IMR-90 (cell line): ENCODE measurements around the gene GK. TPM values are rescaled to one million over a fixed set of nuclear protein-coding genes. Genes with fewer than 3 reads are reported as not detected.

Experiments
- microRNA-seq, 2 experiments: library from miRNA; stranded (forward) in 1 of 2; unstranded in 1 of 2; fragments of 10-50 nt in 1 of 2; fragments of <30 nt in 1 of 2; gene quantifications in 1 of 2; microRNA quantifications in 1 of 2; one replicate each; pipeline versions ENCODE3 to v1.1.0; 2013 to 2020; ENCODE audit not compliant: insufficient read depth in 1 of 2, insufficient read length in 1 of 2, unreplicated experiment in 1 of 2
- polyA plus RNA-seq, 3 experiments: library from polyadenylated mRNA; depleted of rRNA; stranded (reverse); fragments of >200 nt; gene quantifications; 2 replicates each; pipeline ENCODE4 v1.2.3, GENCODE V29; 2012; ENCODE audit warnings: low replicate concordance in 1 of 3
- small RNA-seq, 5 experiments: library from RNA; depleted of rRNA; stranded (forward); fragments of <200 nt; gene quantifications; one replicate each; pipeline ENCODE3, GENCODE V24; 2012
- total RNA-seq: library from RNA; depleted of rRNA; stranded (reverse); fragments of >200 nt; gene quantifications from 2 replicates; pipeline ENCODE4 v1.2.3, GENCODE V29; 2012; rRNA removed

GK gene
- total and polyA plus RNA-seq, 2 of the 4 experiments (the other 2 are of a cell fraction), result 7.6 to 9.3 TPM

Small RNAs within 50 kb of the gene (microRNA-seq; reads per million reads assigned to microRNA genes)
- not detected for gene CKS1BP6 (ENCODE audit: insufficient read depth, insufficient read length)

Small RNAs within 50 kb of the gene (small RNA-seq; reads per million reads assigned to genes)
- 0 reads per million in 5 experiments for gene CKS1BP6

Other genes starting within 250 kb of the GK start
- not detected in 2 replicates for gene TASL, start 75.7 kb upstream of the GK start, total RNA-seq
- not detected in 2 replicates for gene TASL, start 75.7 kb upstream of the GK start, polyA plus RNA-seq (2012; rRNA removed)
- gene TAB3, start 235.8 kb downstream of the GK start, total RNA-seq, result 4.7 and 6.1 TPM in 2 replicates
- 6.0 and 6.4 TPM in 2 replicates for gene TAB3, start 235.8 kb downstream of the GK start, polyA plus RNA-seq (2012; rRNA removed)